ENCODE measurements around the gene DPEP3. TPM values are rescaled to one million over a fixed set of nuclear protein-coding genes. Genes with fewer than 3 reads are reported as not detected.

Gene DPEP3
- total and polyA plus RNA-seq, 10 of the 15 experiments (the other 5 are each of a cell fraction or from before 2014, with no cell fraction given) = not detected

DNA sequence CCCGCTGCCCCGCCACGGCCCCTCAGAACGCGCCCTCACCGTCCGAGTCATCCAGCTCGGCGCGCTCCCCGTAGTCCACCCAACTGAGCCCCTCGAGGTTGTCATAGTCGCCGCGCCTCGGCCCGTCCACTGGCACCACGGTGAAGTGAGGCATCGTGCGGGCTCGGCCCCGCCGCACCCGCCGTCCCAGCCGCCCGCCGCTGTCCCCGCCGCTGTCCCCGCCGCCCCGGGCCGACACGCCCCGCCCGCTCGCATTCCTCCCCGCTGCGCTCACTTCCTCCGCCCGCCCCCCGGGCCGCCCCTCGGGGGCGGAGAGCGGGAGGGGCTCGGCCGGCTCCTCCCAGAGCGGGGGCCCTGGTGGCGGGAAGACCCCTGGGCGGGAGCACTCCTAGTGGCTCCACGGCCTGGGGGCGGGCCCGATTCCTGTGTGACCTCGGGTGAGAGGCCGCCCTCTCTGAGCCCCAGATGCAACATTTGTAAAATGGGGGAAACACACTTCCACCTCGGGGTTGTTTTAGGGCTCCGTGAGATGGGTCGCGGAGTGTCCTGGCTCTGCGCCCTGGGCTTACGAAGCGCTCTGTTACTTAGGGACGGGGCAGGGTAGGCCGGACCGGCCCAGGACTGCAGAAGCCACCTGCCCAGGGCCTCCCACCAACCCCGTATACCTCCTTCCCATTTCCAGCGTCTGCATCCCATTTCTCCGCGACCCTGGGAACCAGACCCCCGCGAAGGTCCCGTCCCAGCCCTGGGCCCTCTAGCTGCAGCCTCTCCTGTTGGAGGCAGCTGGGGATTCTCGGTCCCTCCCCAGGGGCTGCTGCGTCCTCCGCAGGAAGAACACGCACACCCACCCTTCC lies 11.7 kb downstream of the DPEP3 start, which contains the start of gene SLC12A4 (continued):
- no peak for TF ChIP-seq SMAD5 (IDR thresholded peaks at IDR 0.05; ENCODE audit: low read depth)
- peak in 1 of 2 experiments; percentile 15; a peak in 1 of 4 replicates for TF ChIP-seq IKZF2 (IDR thresholded peaks at IDR 0.05)
- peak; percentile 46 for TF ChIP-seq MYC (IDR thresholded peaks at IDR 0.05; ENCODE audit: insufficient read depth, insufficient read length, insufficient replicate concordance, low read length, severe bottlenecking)
- TF ChIP-seq, protein P1, sequence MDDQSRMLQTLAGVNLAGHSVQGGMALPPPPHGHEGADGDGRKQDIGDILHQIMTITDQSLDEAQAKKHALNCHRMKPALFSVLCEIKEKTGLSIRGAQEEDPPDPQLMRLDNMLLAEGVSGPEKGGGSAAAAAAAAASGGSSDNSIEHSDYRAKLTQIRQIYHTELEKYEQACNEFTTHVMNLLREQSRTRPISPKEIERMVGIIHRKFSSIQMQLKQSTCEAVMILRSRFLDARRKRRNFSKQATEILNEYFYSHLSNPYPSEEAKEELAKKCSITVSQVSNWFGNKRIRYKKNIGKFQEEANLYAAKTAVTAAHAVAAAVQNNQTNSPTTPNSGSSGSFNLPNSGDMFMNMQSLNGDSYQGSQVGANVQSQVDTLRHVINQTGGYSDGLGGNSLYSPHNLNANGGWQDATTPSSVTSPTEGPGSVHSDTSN (IDR thresholded peaks at IDR 0.05; ENCODE audit: insufficient replicate concordance, low read depth, low read length) = no peak
- peak in 1 of 2 experiments; percentile 90; a peak in 2 of 3 replicates for TF ChIP-seq EGR1 (IDR thresholded peaks at IDR 0.05; ENCODE audit: borderline replicate concordance in 1 of 2, low read depth in 2 of 2, low read length in 2 of 2)
- no peak for TF ChIP-seq CHD1 (IDR thresholded peaks at IDR 0.05; ENCODE audit: low read depth, low read length)
- TF ChIP-seq PAX5 (IDR thresholded peaks at IDR 0.05; ENCODE audit: borderline replicate concordance, low read depth, low read length) = no peak
- peak; percentile 47; the same call in 1 of the 2 replicates for TF ChIP-seq SIN3A (IDR thresholded peaks at IDR 0.05; ENCODE audit: low read depth, low read length)
- TF ChIP-seq, protein P2, sequence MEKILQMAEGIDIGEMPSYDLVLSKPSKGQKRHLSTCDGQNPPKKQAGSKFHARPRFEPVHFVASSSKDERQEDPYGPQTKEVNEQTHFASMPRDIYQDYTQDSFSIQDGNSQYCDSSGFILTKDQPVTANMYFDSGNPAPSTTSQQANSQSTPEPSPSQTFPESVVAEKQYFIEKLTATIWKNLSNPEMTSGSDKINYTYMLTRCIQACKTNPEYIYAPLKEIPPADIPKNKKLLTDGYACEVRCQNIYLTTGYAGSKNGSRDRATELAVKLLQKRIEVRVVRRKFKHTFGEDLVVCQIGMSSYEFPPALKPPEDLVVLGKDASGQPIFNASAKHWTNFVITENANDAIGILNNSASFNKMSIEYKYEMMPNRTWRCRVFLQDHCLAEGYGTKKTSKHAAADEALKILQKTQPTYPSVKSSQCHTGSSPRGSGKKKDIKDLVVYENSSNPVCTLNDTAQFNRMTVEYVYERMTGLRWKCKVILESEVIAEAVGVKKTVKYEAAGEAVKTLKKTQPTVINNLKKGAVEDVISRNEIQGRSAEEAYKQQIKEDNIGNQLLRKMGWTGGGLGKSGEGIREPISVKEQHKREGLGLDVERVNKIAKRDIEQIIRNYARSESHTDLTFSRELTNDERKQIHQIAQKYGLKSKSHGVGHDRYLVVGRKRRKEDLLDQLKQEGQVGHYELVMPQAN (conservative IDR thresholded peaks at IDR 0.05) = peak; percentile 74; the same call in 1 of the 2 replicates
- no peak for TF ChIP-seq CBFB (IDR thresholded peaks at IDR 0.05; ENCODE audit: low read depth)
- TF ChIP-seq SMARCA5 (IDR thresholded peaks at IDR 0.05) = peak; percentile 100
- TF ChIP-seq CHD4 (IDR thresholded peaks at IDR 0.05) = peak; percentile 43; the same call in 1 of the 2 replicates
- no peak for TF ChIP-seq HCFC1 (IDR thresholded peaks at IDR 0.05; ENCODE audit: low read length)
- peak; percentile 55; the same call in 1 of the 2 replicates for TF ChIP-seq YY1 (IDR thresholded peaks at IDR 0.05; ENCODE audit: low read depth, low read length)
- no peak for TF ChIP-seq TCF12 (IDR thresholded peaks at IDR 0.05; ENCODE audit: low read depth, low read length)
- peak; percentile 62; the same call in 1 of the 2 replicates for TF ChIP-seq DPF2 (IDR thresholded peaks at IDR 0.05)
- no peak for TF ChIP-seq ZBED1 (IDR thresholded peaks at IDR 0.05; ENCODE audit: borderline replicate concordance)
- no peak for TF ChIP-seq ATF7 (IDR thresholded peaks at IDR 0.05; ENCODE audit: low read depth)
- TF ChIP-seq ZSCAN29 (IDR thresholded peaks at IDR 0.05) = no peak
- TF ChIP-seq, protein P3, sequence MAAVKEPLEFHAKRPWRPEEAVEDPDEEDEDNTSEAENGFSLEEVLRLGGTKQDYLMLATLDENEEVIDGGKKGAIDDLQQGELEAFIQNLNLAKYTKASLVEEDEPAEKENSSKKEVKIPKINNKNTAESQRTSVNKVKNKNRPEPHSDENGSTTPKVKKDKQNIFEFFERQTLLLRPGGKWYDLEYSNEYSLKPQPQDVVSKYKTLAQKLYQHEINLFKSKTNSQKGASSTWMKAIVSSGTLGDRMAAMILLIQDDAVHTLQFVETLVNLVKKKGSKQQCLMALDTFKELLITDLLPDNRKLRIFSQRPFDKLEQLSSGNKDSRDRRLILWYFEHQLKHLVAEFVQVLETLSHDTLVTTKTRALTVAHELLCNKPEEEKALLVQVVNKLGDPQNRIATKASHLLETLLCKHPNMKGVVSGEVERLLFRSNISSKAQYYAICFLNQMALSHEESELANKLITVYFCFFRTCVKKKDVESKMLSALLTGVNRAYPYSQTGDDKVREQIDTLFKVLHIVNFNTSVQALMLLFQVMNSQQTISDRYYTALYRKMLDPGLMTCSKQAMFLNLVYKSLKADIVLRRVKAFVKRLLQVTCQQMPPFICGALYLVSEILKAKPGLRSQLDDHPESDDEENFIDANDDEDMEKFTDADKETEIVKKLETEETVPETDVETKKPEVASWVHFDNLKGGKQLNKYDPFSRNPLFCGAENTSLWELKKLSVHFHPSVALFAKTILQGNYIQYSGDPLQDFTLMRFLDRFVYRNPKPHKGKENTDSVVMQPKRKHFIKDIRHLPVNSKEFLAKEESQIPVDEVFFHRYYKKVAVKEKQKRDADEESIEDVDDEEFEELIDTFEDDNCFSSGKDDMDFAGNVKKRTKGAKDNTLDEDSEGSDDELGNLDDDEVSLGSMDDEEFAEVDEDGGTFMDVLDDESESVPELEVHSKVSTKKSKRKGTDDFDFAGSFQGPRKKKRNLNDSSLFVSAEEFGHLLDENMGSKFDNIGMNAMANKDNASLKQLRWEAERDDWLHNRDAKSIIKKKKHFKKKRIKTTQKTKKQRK (IDR thresholded peaks at IDR 0.05; ENCODE audit: low read depth, low read length) = no peak
- TF ChIP-seq NBN (IDR thresholded peaks at IDR 0.05) = peak; percentile 88
- TF ChIP-seq NFIC (IDR thresholded peaks at IDR 0.05; ENCODE audit: low read depth, low read length) = no peak
- TF ChIP-seq BACH1 (IDR thresholded peaks at IDR 0.05; ENCODE audit: borderline replicate concordance) = peak; percentile 31; the same call in 1 of the 2 replicates
- TF ChIP-seq SUPT20H (IDR thresholded peaks at IDR 0.05; ENCODE audit: borderline replicate concordance, control insufficient read depth, low read depth, low read length) = no peak
- no peak for TF ChIP-seq WRNIP1 (IDR thresholded peaks at IDR 0.05; ENCODE audit: borderline replicate concordance, low read depth, low read length)
- TF ChIP-seq CHD2 (IDR thresholded peaks at IDR 0.05; ENCODE audit: borderline replicate concordance, low read depth, low read length) = no peak

Data from GM12878 (cell line).